Measurements from ENCODE around the gene CEP89.
"Not testable (repeated sequence)": the region's sequence is repeated elsewhere in the genome, so short reads cannot be mapped to it uniquely, and the experiment has no call there.

The CEP89 gene

DNA sequence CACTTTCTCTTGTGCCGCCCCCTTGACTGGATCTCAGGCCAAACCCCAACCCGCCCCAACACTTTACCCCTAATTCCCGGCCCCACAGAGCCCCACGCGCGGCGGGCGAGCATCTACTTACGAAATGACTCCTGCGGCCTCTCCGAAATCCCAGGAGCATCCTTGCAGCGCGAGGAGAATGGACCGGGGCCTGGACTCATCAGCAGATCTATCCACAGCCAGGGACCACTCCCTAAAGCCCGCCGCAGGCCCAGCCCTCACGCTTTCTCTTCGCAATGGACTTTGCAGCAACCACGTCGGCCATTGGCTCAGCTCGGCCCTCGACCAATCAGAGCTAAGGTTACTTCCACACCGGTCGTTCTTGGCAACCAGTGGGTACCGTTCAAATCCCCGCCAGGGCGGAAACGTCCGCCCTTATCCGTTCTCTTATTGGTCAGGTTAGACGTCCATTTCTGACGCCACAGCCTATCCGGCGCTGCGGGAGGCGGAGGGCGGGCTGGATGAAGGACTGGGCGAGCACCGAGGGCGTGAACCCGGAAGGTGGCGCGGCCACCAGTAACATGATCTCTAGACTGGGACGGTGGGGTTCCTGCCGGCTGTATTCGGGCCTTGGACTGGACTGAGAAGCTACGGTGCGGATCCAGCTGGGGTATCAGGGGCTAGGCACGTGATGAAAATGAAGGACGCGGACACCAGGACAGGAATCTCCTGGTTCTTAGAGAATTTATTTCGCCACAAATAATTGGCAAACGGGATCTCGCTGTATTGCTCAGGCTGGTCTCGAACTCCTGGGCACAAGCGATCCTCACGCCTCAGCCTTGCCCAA lies at the start of gene CEP89, which contains the start of gene FAAP24:
Gene CEP89, minus strand, starts transcription at position 244 of the 826 bp plus-strand sequence. Its CDS starts 84 bp downstream, at position 160.
Gene FAAP24, plus strand, starts transcription at position 528 of the 826 bp plus-strand sequence. CDS start 955 bp downstream, outside the sequence.
- DNase-seq (ENCODE audit: low spot score): peak; percentile 100

DNA sequence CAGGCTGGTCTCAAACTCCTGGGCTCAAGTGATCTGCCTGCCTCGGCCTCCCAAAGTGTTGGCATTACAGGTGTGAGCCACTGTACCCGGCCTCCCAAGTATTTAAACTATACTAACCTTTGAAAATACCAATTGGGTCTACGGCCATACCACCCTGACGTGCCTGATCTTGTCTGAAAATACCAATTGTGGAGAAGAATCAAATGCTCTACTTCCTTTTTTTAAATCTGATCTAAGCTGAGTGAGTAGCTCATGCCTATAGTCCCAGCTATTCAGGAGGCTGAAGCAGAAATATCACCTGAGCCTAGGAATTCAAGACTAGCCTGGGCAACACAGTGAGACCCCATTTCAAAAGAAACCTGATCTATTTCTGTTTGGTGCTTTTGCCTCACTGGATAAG lies 39.1 kb upstream of the CEP89 start:
- DNase-seq (ENCODE audit: low spot score): not testable (repeated sequence)

DNA sequence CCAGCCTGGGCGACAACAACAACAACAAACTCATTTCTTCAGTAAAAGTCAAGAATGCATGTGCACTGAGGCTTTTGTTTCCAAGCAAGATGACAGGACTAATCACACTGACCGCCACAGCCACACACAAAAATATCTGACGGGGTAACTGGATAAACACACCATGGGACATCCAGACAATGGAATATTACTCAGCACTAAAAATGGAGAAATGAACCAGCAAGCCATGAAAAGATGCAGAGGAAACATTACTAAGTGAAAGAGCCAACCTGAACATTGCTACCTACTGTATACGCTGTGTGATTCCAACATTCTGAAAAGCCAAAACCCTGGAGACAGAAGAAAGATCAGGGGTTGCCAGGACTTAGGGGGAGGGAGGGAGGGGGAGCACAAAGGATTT lies 37.0 kb upstream of the CEP89 start:
- no peak for DNase-seq (ENCODE audit: low spot score)

DNA sequence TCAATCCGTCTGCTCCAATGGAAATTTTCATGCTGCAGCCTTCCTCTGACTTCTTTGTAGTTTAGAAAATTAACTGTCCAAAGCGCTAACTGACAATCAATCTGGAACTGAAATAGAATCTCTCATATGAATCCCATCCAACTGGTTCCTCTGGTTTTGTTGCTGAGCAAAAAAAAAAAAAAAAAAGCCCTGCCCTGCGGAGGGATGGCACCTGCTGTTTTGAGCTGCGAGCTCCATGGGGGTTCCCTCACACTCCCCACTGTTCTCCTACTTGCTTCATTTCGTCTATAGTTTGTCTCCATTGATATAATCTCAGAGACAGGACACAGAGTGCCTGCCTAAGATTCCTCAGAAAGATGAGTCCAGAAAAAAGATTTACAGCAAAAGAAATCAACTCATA lies 33.7 kb upstream of the CEP89 start:
- DNase-seq (ENCODE audit: low spot score): no peak

DNA sequence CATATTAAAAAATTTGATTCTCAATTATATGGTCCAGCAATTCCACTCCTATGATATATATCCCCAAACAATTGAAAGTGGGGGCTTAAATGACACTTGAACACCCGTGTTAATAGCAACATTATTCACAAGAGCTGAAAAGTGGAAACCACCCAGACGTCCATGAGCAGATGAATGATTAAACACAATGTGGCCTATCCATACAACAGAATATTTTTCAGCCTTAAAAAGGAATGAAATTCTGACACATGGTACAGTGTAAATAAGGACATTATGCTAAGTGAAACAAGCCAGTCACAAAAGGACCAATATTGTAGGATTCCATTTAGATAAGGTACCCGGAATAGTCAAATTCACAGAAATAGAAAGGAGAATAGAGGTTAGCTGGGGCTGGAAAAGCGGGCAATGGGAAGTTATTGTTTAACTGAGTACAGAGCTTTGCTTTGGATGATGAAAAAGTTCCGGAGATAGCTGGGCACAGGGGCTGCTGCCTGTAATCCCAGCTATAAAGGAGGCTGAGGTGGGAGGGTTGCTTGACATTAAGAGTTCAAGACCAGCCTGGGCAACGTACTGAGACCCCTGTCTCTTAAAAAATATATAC lies 31.8 kb upstream of the CEP89 start:
- peak; percentile 51 for DNase-seq (ENCODE audit: low spot score)

DNA sequence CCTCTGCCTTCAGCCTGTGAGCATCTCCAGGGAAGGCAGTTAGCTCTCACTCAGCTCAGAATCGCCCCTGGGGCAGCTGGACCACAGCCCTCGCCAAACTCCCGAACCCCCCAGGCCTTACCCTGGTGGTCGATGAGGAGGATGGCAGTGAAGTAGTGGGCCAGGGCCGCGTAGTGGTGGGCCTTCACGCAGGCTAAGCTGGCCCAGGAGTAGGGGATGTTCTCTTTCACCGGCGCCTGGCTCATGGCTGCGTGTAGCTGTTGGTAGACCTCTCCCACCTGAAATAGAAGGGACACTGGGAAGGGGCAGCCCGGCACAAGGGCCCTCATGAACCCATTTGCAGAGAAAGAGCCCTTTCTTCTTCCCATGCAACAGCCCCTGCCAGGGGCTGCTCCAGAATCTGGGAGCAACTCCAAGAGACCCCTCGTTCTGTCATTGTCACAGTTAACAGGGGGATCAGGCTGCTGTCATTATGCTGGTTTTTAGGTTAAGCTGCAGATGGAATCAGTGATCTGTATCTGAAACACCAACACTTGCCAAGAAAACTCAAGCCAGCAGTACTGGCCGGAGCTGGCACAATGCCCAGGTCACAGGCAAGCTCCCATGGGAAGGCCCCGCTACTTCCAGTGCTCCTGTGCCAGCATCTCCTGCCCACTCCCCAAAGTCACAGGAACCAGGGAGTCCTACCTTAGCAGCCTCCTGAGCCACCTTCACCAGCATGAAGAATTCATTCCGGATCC lies 30.5 kb upstream of the CEP89 start:
- DNase-seq (ENCODE audit: low spot score): peak; percentile 40

DNA sequence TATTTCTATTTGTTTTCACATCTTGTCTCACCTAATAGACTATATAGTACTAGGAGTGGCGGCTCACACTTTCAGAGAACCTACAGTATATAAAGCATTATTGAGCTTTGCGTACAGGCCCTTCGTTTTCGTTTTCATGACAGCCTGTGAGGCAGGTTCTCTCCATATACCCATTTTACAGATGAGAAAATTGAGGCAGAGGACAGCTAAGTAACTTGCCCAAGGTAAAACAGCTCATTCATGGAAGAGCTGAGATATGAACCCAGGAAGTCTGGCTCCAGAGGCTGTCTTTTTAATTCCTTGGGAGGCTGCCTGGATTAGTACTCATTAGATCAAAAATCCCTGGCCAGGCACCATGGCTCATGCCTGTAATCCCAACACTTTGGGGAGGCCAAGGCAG lies 29.2 kb upstream of the CEP89 start:
- DNase-seq (ENCODE audit: low spot score): no peak

DNA sequence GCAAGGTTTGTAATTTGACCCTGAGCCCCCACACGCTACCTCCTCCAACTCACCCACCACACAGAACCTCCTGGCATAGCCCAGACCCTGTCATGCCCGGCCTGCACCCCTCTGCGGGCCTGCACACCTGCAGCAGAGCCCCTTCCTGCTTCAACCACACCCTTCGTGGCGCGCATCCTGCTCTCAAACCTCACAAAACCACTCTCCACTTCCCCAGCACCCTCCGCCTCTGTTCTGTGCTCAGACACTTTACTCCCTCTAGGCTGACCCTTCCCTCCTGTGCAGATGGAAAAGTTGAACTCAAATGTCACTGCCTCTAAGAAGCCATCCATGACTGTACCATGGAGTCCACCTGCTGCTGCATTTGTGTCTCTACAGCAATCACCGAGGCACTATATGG lies 28.8 kb upstream of the CEP89 start:
- no peak for DNase-seq (ENCODE audit: low spot score)

DNA sequence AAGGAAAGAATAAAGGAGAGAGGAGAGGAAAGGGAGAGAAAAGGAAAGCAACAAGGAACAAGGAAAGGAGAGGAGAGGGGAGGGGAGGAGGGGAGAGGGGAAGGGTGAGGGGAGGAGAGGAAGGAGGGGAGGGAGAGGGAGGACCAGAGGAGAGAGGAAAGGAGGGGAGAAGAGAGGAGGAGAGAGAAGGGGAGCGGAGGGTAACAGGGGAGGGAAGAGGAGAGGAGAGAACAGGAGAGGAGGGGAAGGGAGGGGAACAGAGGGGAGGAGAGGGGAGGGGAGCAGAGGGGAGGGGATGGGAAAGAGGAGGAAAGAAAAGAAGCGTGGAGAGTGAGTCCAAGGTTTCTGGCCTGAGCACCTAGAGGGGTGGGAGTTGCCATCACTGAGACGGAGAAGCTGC lies 27.0 kb upstream of the CEP89 start:
- no peak for DNase-seq (ENCODE audit: low spot score)

DNA sequence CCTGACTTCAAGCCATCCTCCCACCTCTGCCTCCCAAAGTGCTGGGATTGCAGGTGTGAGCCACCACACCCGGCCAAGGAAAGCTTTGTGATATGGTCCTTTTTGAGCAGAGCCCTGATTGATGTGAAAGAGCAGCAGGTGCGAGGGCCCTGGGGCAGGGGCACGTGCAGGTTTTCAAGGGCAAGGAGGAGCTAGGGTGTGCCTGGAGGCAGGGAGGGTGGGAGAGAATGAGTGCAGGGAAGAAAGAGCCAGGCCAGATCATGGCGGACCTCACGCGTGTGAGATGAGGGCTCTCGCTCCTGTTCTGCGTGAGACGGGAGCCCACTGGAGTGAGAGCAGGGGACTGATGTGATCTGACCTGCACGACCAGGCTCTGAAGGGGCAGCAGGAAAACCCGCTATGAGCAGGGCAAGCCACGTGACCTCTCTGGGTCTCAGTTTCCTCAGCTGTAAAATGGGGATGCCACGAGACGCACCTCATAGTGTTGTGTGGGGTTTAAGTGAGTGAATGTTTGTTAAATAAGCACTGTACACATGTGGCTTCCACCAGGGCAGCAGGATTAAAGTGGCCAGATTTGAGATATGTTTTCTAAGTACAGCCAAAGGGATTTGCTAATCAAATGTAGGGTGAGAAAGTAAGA lies 26.1 kb upstream of the CEP89 start:
- no peak for DNase-seq (ENCODE audit: low spot score)

DNA sequence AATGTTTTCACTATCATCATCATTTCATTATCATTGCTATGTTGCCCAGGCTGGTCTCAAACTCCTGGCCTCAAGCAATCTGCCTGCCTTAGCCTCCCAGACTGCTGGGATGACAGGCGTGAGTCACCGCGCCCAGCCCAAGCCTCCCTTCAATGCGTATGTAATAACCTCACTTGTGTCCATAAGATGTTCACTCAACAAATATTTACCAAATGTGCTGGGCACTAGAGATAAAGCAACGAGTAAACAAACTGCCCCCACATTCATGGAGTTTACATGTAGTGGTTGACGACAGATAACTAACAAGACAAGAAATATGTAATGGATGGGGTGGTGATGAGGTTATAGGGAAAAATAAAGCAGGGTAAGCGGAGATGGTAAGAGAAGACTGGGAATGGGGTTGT lies 25.3 kb upstream of the CEP89 start:
- not testable (repeated sequence) for DNase-seq (ENCODE audit: low spot score)

DNA sequence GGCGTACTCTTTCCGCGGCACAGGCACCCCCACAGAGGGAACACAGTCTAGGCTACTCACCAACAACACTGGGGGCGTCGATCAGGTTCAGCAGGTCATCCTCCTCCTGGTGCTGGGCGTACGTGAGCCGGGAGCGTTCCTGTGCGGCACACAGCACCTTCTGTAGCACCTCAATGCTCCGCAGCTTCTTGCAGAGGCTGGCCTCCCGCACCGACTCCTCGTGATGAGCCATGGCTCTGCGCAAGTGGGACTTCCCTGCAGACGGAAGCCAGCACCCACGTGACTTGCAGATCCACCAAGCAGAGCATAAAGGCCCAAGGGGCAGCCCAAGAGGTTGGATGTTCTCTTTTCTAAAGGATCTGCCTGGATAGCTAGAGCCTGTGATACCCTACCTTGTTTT lies 24.2 kb upstream of the CEP89 start:
- not testable (repeated sequence) for DNase-seq (ENCODE audit: low spot score)

DNA sequence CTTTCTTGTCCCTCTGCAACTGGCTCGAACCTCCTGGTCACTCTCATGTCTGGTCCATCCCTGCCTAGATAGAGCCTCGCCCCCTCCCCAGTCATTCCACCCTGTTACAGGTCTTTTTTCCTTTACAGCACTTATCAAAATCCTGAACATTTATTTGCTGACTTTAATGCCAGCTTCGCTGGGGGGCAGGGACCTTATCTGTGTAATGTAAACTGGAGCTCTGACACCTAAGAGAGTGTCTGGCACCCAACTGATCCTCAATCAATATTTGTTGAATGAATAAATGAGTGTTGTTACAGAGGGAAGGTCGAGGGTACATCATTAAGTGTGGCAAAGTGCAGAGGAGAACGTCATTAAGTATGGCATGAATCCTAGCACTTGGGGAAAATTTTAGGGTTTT lies 17.0 kb upstream of the CEP89 start:
- DNase-seq (ENCODE audit: low spot score): no peak

DNA sequence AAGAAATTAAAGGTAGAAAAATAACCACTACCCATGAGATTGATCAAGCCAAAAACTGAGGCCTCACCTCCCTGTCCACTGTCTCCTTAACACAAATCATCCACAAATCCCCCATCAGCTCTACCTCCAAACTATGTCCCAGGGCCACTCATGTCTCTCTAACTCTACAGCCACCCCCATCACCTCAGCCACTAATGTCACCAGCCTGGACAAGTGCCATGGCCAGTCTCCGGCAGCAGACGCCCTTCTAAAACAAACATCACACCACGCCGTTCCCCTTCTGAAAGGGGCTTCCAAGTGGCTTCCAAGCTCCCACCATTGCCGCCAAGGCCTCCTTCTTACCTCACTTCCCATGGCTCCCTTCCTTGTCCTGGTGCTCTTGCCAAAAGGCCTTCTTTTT lies 16.5 kb upstream of the CEP89 start:
- DNase-seq (ENCODE audit: low spot score): not testable (repeated sequence)

DNA sequence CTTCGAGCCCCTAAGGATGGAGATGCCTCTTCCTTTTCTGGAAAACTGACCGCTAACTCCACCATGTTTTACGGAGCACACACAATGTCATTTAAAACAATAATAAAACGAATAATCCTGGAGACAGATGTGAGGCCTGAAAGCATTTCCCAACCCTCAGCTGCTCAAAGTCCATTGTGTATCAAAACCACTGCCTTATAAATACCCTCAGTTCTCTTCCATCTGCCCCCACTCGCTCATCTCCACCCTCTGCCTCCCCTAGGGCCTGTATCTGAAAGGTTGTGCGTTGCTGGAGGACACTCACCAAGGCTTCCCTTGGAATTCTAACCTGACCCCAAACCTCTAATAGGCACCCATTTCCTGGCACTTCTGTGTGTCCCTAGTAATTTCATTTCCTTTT lies 10.7 kb upstream of the CEP89 start:
- not testable (repeated sequence) for DNase-seq (ENCODE audit: low spot score)

DNA sequence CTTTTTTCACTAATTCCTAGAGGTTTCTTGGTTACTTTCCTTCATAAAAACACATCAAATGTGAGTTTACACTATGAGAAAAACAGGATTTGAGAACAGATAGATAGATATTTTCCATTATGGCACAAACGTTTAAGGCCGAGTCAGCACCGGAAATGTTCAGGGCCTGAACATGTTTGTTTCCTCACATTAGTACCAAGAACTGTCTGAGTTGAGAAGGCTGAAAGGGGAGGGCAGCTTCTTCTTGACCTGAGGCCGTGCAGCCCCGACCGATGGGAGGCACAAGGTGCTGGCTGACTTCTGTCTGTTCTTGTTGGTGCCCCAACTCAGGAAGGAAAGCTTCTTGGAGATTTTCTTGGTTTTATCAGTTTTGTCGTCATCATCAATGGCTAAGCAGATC lies 8.0 kb upstream of the CEP89 start:
- DNase-seq (ENCODE audit: low spot score): not testable (repeated sequence)

DNA sequence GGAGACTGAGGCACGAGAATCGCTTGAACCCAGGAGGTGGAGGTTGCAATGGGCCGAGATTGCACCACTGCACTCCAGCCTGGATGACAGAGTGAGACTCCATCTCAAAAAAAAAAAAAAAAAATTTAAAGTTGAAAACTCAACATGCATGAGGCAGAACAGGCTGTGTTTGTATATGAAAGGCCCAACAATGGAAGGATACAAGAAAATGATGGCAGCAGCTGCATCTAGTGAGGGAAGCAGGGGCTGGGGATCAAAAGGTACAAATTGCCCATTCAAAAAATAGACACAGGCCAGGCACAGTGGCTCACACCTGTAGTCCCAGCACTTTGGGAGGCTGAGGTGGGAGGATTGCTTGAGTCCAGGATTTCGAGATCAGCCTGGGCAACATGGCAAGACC lies 6.1 kb upstream of the CEP89 start:
- not testable (repeated sequence) for DNase-seq (ENCODE audit: low spot score)

DNA sequence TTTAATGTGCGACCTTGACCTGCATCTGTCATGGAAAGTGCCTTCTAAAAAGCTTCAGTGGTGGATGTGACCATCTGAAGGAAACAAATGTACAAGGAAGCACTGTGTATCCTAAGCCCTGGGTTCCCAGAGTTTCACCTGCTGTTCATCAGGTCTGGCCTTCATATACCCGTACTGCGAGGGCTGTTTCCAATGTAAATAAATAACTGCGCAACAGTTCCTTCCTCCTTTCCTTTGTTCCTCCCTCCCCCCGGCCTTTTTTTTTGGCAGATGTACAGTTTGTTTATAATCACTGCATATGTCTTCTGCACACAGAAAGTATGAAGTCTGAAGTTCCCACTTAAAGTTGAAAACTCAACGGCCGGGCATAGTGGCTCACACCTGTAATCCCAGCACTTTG lies 5.5 kb upstream of the CEP89 start:
- no peak for DNase-seq (ENCODE audit: low spot score)

DNA sequence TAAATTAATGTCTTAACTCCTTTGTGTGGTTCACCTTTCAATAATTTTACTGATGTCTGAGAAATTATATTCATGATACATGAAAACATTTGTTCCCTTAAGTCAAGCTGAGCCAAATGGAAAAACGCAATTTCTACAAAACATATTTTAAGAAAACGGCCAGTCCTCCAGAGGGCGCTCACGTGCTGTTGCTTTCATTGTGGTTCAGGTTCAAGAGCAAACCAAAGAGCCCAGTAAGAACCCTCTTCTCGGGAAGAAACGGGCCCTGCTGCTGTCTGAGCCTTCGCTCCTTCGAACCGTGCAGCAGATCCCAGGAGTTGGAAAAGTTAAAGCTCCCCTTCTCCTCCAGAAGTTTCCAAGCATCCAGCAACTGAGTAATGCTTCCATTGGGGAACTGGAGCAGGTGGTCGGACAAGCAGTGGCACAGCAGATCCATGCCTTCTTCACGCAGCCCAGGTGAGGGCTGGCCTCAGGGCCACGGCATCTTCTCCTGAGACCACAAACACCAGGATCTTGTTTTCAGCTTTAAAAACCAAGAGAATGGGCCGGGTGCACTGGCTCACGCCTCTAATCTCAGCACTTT lies 4.6 kb upstream of the CEP89 start:
- DNase-seq (ENCODE audit: low spot score): peak; percentile 71

DNA sequence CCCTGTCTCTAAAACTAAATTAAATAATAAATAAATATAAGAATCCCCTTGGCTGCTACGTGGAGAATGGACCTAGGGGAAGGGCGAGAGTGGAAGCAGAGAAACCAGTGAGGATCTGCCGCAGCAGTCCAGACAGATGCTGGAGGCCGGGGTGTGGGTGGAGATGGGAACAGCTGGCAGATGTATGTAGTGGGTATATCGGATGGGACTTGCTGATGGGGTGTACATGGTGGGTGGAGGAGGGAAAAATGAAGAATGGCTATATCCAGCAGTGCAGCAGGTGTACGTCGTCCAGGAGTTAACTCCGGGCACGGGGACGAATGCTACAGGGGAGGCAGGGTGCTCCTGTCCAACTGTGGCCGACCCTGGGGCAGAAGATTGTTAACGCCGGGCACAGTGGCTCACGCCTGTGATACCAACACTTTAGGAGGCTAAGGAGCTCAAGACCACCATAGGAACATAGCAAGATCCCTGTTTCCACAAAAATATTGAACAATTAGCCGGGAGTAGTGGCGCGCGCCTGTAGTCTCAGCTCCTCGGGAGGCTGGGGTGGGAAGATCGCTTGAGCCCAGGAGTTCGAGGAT lies 654 bp downstream of the CEP89 start:
- DNase-seq (ENCODE audit: low spot score): no peak

DNA sequence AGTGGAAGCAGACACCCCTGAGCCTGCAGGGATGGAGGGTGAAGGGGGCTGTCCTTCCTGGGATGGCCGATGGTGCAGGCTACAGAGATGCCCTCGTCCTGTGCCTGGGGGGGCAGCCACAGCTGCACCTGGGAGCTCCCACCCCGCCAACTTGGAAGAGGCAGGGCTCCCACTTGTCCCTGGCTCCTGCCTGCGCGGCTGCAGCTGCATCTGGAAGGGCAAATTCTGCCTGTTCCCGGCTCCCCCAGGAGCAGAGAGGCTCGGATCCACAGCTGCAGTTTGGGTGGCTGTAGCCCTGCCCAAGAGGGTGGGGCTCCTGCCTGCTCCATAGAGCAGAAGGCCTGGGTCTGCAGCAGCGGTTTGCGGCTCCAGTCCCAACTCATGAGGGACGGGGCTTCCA lies 2.2 kb downstream of the CEP89 start:
- DNase-seq (ENCODE audit: low spot score): no peak

DNA sequence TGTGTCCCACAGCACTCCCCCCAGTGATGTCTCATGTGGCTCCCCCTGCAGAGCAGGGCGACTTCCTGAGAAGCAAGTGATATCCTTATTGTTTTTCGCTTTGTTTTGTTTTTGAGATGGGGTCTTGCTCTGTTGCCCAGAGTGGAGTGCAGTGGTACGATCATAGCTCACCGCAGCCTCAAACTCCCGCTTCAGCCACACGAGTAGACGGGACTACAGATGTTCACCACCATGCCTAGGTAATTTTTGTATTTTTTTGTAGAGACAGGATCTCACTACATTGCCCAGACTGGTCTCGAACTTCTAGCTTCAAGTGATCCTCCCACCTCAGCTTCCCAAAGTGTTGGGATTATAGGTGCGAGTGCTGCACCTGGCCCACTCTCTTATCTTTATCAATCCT lies 5.0 kb downstream of the CEP89 start:
- no peak for DNase-seq (ENCODE audit: low spot score)
